ENCODE measurements around the gene API5. TPM values are rescaled to one million over a fixed set of nuclear protein-coding genes. Genes with fewer than 3 reads are reported as not detected.
"Not testable (repeated sequence)": the region's sequence is repeated elsewhere in the genome, so short reads cannot be mapped to it uniquely, and the experiment has no call there.

Gene API5
- total RNA-seq, result 38.2 TPM
- long read RNA-seq, transcript API5-208 (14 exons, 1,868 nt), result minor isoform, 10 of 31 reads
- long read RNA-seq, transcript API5-201 (14 exons, 3,714 nt), result major isoform, 15 of 31 reads
- long read RNA-seq, partial matches to known transcripts, result 4 of 31 reads
- long read RNA-seq, other reads (novel, unspliced or antisense), result 1 of 31 reads

GRCh38 chr11:43311791-43312607, at the start of gene API5:
Gene API5 (plus strand): TSS chr11:43311996. CDS start chr11:43312128, 132 bp downstream.
- peak; percentile 98 for DNase-seq (ENCODE audit: missing footprints)
- peak; percentile 100 for ATAC-seq
- intact Hi-C loops (cut with DNase I), result loop anchor here (5.0 kb wide), 1 partner anchor 330 kb away; no protein-coding TSS in a partner anchor

GRCh38 chr11:43267856-43268580, 43.8 kb upstream of the API5 start:
- DNase-seq (ENCODE audit: missing footprints) (peak; percentile 73), ATAC-seq (peak; percentile 84)
- intact Hi-C loops (cut with DNase I), result no loop called here

GRCh38 chr11:43268786-43269185, 43.0 kb upstream of the API5 start:
- ATAC-seq (no peak), DNase-seq (ENCODE audit: missing footprints) (no peak)
- intact Hi-C loops (cut with DNase I), result no loop called here

- peak; percentile 71 for DNase-seq (ENCODE audit: missing footprints)
- intact Hi-C loops (cut with DNase I), result no loop called here
- ATAC-seq, result peak; percentile 79
Observed at GRCh38 chr11:43269254-43269918, 42.4 kb upstream of the API5 start.

GRCh38 chr11:43270468-43270867, 41.3 kb upstream of the API5 start:
- no peak for ATAC-seq
- intact Hi-C loops (cut with DNase I), result no loop called here

GRCh38 chr11:43278193-43278956, 33.4 kb upstream of the API5 start:
- DNase-seq (ENCODE audit: missing footprints), result no peak
- intact Hi-C loops (cut with DNase I), result no loop called here
- peak; percentile 46 for ATAC-seq

More at GRCh38 chr11:43270468-43270867, 41.3 kb upstream of the API5 start:
- no peak for DNase-seq (ENCODE audit: missing footprints)

GRCh38 chr11:43282607-43283440, 29.0 kb upstream of the API5 start:
- peak; percentile 67 for DNase-seq (ENCODE audit: missing footprints)
- ATAC-seq, result peak; percentile 26
- intact Hi-C loops (cut with DNase I), result loop anchor here (5.0 kb wide), 2 partner anchors 511 to 1826 kb away; partner anchors contain the start of gene LRRC4C

GRCh38 chr11:43285826-43286225, 26.0 kb upstream of the API5 start:
- ATAC-seq (no peak), DNase-seq (ENCODE audit: missing footprints) (no peak)
- intact Hi-C loops (cut with DNase I), result no loop called here

GRCh38 chr11:43289368-43289767, 22.4 kb upstream of the API5 start:
- no peak for ATAC-seq
- intact Hi-C loops (cut with DNase I), result no loop called here
- DNase-seq (ENCODE audit: missing footprints), result no peak

- intact Hi-C loops (cut with DNase I), result no loop called here
- ATAC-seq (no peak), DNase-seq (ENCODE audit: missing footprints) (no peak)
Observed at GRCh38 chr11:43298397-43298796, 13.4 kb upstream of the API5 start.

GRCh38 chr11:43315966-43316365, 4.2 kb downstream of the API5 start:
- DNase-seq (ENCODE audit: missing footprints) (no peak), ATAC-seq (no peak)
- intact Hi-C loops (cut with DNase I), result no loop called here

- no peak for DNase-seq (ENCODE audit: missing footprints)
- no peak for ATAC-seq
- intact Hi-C loops (cut with DNase I), result no loop called here
Observed at GRCh38 chr11:43316451-43316850, 4.7 kb downstream of the API5 start.

GRCh38 chr11:43327987-43328386, 16.2 kb downstream of the API5 start:
- intact Hi-C loops (cut with DNase I), result no loop called here
- no peak for DNase-seq (ENCODE audit: missing footprints)
- ATAC-seq, result no peak

GRCh38 chr11:43328482-43328881, 16.7 kb downstream of the API5 start:
- ATAC-seq, result no peak
- intact Hi-C loops (cut with DNase I), result no loop called here
- no peak for DNase-seq (ENCODE audit: missing footprints)

- ATAC-seq, result no peak
- DNase-seq (ENCODE audit: missing footprints), result no peak
- intact Hi-C loops (cut with DNase I), result no loop called here
Observed at GRCh38 chr11:43341159-43341558, 29.4 kb downstream of the API5 start.

- intact Hi-C loops (cut with DNase I); DNase-seq (ENCODE audit: missing footprints); ATAC-seq: not testable (repeated sequence)
Observed at GRCh38 chr11:43351426-43351825, 39.6 kb downstream of the API5 start.

GRCh38 chr11:43354311-43354710, 42.5 kb downstream of the API5 start:
- ATAC-seq (no peak), DNase-seq (ENCODE audit: missing footprints) (no peak)
- intact Hi-C loops (cut with DNase I), result no loop called here

GRCh38 chr11:43356336-43356735, 44.5 kb downstream of the API5 start:
- no peak for DNase-seq (ENCODE audit: missing footprints)
- ATAC-seq, result no peak
- intact Hi-C loops (cut with DNase I), result no loop called here

Measured in Right ventricle myocardium inferior (tissue), 1 donor.